Fibroblast of skin of left biceps (primary cell): ENCODE measurements around the gene PP2D1.
"Not testable (repeated sequence)": the region's sequence is repeated elsewhere in the genome, so short reads cannot be mapped to it uniquely, and the experiment has no call there.

Source experiments
- DNase-seq, 2 experiments: peaks; one replicate each; pipeline ENCODE4 v3.0.0-alpha.2; 2013; ENCODE audit warnings: low read depth in 2 of 2

PP2D1 gene

GRCh38 chr3:19970327-19970726 lies 41.7 kb downstream of the PP2D1 start:
- no peak for DNase-seq

DNA sequence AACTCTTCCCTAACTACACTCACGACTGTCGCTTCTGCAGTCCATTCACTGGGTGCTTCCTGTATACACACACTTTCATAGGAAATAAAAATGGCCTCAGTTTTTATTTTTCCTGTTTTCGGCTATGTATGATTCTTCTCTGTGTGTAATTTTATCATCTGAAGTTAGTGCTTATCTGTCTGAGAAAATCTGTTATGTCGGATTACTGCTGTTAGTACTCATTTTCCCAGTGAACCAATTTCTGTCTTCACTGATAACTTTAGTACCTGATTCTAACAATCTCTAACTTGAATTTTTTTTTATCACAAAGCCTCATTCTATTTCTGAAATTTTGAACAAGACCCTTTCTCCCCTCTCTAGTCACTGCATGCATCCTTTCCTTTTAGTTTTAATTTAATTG lies 44.3 kb downstream of the PP2D1 start:
- no peak for DNase-seq

GRCh38 chr3:19967208-19967607 lies 44.9 kb downstream of the PP2D1 start:
- DNase-seq = no peak

DNA sequence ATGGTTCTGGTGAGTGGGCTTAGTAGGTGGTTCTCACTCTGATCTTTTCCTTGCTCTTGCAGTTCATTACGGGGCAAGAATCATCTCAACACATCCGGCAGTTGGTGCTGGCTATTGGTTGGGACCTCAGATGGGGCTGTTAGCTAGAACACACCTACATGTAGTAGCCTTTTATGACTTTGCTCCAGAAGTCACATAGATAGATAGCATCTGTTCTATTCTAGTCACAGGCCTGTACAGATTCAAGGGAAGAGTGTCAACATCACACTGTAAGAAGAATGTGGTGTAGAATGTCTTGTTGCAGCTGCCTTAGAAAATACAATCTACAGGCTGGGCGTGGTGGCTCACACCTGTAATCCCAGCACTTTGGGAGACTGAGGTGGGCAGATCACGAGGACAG lies 50.1 kb downstream of the PP2D1 start:
- no peak for DNase-seq

DNA sequence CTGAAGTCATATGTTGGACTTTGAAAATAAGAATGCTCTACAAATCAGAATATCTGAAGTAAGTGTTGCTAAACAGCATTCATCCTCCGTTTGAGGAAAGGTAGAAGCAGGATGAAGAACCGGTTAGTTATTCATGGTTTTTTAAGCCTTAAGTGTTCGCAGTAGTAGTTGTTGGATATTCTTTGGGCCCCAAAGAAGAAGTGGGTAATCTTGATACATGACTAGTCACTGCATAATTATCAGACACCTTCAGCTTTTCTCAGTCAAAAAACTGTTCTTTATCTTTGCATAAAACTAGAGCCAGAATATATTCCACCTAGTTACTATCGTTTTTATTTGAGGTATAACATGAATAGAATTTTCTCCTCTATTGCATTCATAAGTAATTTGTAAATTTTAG lies 51.4 kb downstream of the PP2D1 start:
- DNase-seq = no peak

GRCh38 chr3:19959505-19959904 lies 52.6 kb downstream of the PP2D1 start:
- DNase-seq = no peak

DNA sequence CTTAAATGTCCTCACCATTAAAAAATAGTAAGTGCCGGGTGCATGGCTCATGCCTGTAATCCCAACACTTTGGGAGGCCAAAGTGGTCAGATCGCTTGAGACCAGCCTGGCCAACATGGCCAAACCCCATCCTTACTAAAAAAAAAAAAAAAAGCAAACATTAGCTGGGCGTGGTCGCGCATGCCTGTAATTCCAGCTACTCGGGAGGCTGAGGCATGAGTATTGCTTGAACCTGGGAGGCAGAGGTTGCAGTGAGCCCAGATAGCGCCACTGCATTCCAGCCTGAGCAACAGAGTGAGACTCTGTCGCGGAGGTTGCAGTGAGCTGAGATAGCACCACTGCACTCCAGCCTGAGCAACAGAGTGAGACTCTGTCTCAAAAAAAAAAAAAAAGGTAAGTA lies 54.7 kb downstream of the PP2D1 start:
- not testable (repeated sequence) for DNase-seq

DNA sequence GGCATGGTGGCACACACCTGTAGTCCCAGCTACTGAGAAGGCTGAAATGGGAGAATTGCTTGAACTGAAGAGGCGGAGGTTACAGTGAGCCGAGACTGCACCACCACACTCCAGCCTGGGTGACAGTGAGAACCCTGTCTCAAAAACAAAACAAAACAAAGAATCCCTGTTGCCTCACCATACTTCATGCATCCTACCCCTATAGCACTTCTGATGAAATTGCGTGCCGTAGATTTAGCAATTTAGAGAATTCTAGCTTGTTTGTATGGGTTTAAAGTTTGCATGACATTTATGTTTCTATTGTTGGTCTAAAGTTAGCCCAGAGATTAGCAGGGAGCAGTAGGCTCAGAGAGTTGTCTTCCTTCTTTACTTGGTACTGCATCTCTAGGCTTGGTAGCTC lies 57.4 kb downstream of the PP2D1 start:
- no peak for DNase-seq

- no peak for DNase-seq
Measured at GRCh38 chr3:19950316-19950715, 61.7 kb downstream of the PP2D1 start.

GRCh38 chr3:19948226-19948591 lies 63.9 kb downstream of the PP2D1 start:
- DNase-seq = no peak

DNA sequence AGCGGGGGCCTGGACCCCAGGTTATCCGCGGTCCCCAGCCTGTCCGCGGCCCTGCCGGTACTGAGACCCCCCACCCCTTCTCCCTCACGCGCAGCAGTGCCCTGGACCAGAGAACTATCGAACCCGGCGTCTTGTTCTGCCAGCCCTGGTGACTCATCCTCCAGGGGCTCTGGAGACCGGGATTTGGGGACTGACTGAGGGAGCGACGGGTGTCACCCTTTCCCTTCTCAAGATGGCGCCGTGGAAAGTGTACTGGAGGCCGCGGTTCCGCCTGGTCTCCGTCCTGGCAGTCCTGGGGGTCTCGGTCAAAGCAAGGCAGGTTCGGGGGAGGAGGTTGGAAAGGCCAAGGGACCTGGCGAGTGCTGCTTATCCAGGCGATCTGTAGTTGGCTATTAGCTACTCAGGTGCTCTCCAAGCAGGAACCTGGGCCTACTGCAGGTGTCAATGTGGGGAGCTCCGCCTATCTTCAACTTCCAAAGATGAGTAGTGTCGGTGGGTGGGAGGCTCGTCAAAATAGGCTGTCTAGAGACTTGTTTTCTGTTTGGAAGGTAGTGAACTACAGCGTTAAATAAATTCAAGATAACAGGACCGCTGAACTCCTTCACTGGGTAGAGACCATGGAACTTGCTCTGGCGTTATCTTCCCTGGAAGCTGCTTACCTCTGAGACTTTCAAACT lies 64.4 kb downstream of the PP2D1 start:
- DNase-seq = no peak

DNA sequence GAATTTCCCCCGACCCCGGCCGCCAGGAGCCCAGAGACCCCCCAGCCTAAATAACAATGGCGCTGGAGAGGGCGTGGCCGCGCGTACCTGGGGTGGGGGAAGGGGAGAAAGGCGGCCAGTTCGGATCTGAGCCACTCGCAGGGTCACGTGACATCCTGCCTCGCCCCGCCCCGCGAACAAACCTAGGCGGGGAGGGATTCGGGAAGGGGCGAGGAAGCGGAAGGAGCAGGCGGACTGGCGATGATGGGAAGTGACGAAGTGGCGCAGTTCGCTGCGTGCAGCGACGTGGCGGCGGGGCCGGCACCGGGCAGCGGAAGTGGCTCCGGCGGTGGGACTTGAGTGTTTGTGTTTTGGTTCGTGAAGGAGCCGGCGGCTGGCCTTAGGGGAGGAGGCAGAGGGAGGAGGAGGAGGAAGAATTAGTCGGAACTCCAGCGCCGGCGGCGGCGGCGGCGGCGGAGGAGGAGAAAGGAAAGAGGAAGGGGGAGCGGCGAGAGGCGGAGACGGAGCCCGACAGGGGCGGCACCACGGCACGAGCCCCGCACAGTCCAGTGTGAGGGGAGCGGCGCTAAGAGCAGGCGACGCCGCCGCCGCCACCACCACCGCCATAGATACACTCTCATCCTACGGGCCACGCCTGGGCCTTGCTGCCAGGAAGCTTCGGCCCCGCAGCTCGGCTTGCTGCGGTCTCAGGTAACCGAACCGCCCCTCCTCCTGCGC lies 65.1 kb downstream of the PP2D1 start, which contains the start of gene RAB5A:
Gene RAB5A (plus strand): TSS at position 266 of the 717 bp plus-strand sequence. CDS start 3,802 bp downstream, outside the sequence.
- DNase-seq = peak; percentile 97

GRCh38 chr3:19945969-19946831 lies 65.9 kb downstream of the PP2D1 start:
- DNase-seq = no peak

DNA sequence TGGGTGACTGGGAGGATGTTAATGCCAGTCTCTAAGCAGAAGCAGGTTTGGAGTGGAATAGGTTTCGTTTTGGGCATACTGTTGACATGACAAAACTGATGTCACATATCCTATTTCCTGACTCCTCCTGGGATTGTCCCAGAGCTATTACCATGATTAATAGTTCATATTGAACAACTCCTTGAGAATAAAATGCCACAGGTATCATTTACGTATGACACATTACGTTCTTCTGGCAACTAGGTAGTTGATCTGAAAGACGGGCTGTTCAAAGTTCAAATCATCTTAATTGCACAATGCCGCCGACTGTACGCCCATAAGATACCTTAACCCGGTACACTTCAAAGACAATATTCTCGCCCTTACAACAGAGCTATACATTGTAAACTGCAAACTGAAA lies 66.5 kb downstream of the PP2D1 start:
- DNase-seq = no peak

DNA sequence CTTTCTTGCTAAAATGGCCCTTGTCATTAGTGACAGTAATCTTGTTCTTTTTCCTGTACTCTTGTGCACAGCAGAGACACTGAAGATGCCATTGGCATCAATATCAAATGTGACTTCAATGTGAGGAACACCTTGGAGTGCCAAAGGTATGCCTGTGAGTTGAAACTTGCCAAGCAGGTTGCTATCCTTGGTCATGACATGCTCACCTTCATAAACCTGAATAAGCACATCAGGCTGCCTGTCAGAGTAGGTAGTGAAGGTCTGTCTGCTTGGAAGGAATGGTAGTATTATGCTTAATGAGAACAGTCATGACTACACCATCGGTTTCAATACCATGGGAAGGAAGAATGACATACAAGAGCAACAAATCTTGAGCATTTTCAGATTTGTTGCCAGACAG lies 71.4 kb downstream of the PP2D1 start:
- DNase-seq = no peak

GRCh38 chr3:19938295-19938627 lies 73.8 kb downstream of the PP2D1 start:
- no peak for DNase-seq

DNA sequence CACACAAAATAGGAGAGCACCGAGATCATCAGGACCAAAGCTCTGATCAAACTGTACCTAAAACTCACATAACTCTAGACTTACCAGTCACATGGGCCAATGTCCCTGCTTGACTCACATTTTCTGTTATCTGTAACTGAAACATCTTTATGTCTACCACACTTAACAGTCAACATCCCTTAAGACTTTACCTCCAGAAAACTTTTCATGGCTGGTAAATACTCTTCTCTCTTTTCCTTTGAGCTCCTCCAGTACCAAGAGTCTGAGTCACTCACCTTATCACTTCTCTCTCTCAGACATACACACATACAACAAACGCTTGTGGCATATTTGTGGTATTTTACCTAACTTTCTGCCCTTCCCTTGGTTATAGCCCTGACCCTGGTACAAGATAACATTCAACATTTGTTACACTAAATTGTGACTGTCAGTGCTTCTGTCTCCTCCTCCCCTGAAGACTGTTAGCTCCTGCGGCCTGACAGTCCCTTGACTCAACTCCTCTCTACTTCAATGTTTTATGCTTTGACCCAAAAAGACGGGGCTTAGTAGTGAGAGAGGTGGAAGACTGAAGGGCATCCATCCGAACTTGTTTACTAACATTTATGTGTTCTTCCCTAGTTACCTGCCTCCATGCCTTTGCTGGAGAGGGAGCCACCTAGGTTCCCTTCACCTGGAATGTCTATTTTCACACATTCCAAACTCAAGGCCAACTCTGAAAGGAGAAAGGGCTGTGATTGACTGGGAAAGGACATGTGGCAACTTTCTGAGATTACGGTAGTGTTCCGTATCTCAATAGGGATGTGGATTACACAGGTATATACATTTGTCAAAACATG lies 74.4 kb downstream of the PP2D1 start:
- no peak for DNase-seq
